ENCODE data around the gene SLC25A53. TPM values are rescaled to one million over a fixed set of nuclear protein-coding genes. Genes with fewer than 3 reads are reported as not detected.

The SLC25A53 gene
- total and polyA plus RNA-seq, 2 donors (not counting 1 experiment from before 2014, with no cell fraction given), result 10.3 to 20.7 TPM

- Histone ChIP-seq H3K4me2 (replicated peaks; ENCODE audit: low read depth, low read length, poor library complexity, severe bottlenecking) (peak overlapping the region; percentile 48), H3K27me3 (replicated peaks in 1 of 4; ENCODE audit: control extremely low read depth in 1 of 4, control insufficient read depth in 3 of 4, insufficient read depth in 4 of 4, low read length in 3 of 4) (no peaks in the 10 kb centered on the region), H2AFZ (ENCODE audit: insufficient read depth, low read depth, low read length, poor library complexity, severe bottlenecking) (no peak overlapping the region), H3K27ac (ENCODE audit: low read length in 2 of 2) (no peak overlapping the region), H3K9me3 (ENCODE audit: control extremely low read depth in 1 of 3, control insufficient read depth in 2 of 3, insufficient read depth in 1 of 3, low read length in 2 of 3) (no peaks in the 10 kb centered on the region), H3K4me3 (ENCODE audit: control extremely low read depth in 1 of 5, extremely low read depth in 1 of 5, insufficient read depth in 1 of 5, low read depth in 2 of 5, low read length in 4 of 5) (no peak overlapping the region), H3K4me1 (ENCODE audit: control insufficient read depth in 2 of 2, insufficient read depth in 2 of 2, low read length in 2 of 2) (peaks cover 7 to 14% of the 10 kb centered on the region in 2 donors), H3K36me3 (replicated peaks in 1 of 2; ENCODE audit: control extremely low read depth in 1 of 2, control insufficient read depth in 1 of 2, extremely low read depth in 1 of 2, insufficient read depth in 2 of 2, low read length in 1 of 2) (peaks cover 0 to 2% of the 10 kb centered on the region in 2 experiments), H4K20me1 (ENCODE audit: control insufficient read depth, insufficient read depth, low read length, poor library complexity, severe bottlenecking) (no peaks in the 10 kb centered on the region), H3K79me2 (ENCODE audit: control insufficient read depth, insufficient read depth, low read length) (peaks cover 23% of the 10 kb centered on the region), H3K9ac (ENCODE audit: low read length) (no peak overlapping the region)
- DNase-seq, result peak; percentile 77
- intact Hi-C loops (cut with micrococcal nuclease), result loop anchor here (1.0 to 2.0 kb wide), 4 partner anchors 20 to 291 kb away; partner anchors contain the start of gene SLC25A53
- TF ChIP-seq EZH2 (IDR thresholded peaks at IDR 0.05; ENCODE audit: borderline replicate concordance, insufficient read depth, low read depth, low read length, poor library complexity, severe bottlenecking) (no peak), CTCF (IDR thresholded peaks at IDR 0.05) (peak; percentile 77)
- ChIA-PET POLR2A (interaction anchor here (1.1 kb wide), 1 partner anchor 23 kb away, joined by 3 read pairs; no protein-coding TSS in a partner anchor), CTCF (interaction anchor here (0.7 to 3.5 kb wide), 17 partner anchors 11 to 291 kb away, joined by 3 to 33 read pairs (median 5); partner anchors contain the start of genes SLC25A53 and ZCCHC18)
- 19% methylated on average over 4 of the region's 10 CpGs for WGBS (ENCODE audit: insufficient coverage)
- Mint-ChIP-seq H3K4me1 (peaks cover 23% of the 10 kb centered on the region), H3K4me3 (no peak overlapping the region), H3K27ac (no peak overlapping the region), H3K9me3 (ENCODE audit: insufficient read depth) (no peaks in the 10 kb centered on the region), H3K27me3 (no peaks in the 10 kb centered on the region)
- ATAC-seq (ENCODE audit: low read depth), result peak; percentile 62
Observed at GRCh38 chrX:104136241-104137019, 20.4 kb downstream of the SLC25A53 start.

GRCh38 chrX:104135677-104136076 lies 21.1 kb downstream of the SLC25A53 start:
- H3K27ac Mint-ChIP-seq, result no peak overlapping the region
- ChIA-PET CTCF (interaction anchor here (0.7 to 3.5 kb wide), 14 partner anchors 10 to 291 kb away, joined by 3 to 33 read pairs (median 8); partner anchors contain the start of genes SLC25A53 and ZCCHC18), POLR2A (no interaction called here)
- Histone ChIP-seq H3K9me3 (ENCODE audit: control extremely low read depth in 1 of 3, control insufficient read depth in 2 of 3, insufficient read depth in 1 of 3, low read length in 2 of 3) (no peaks in the 10 kb centered on the region), H2AFZ (ENCODE audit: insufficient read depth, low read depth, low read length, poor library complexity, severe bottlenecking) (no peak overlapping the region), H3K36me3 (replicated peaks in 1 of 2; ENCODE audit: control extremely low read depth in 1 of 2, control insufficient read depth in 1 of 2, extremely low read depth in 1 of 2, insufficient read depth in 2 of 2, low read length in 1 of 2) (peaks cover 0 to 7% of the 10 kb centered on the region in 2 experiments), H3K9ac (ENCODE audit: low read length) (no peak overlapping the region), H3K79me2 (ENCODE audit: control insufficient read depth, insufficient read depth, low read length) (peaks cover 18% of the 10 kb centered on the region), H3K27me3 (replicated peaks in 1 of 4; ENCODE audit: control extremely low read depth in 1 of 4, control insufficient read depth in 3 of 4, insufficient read depth in 4 of 4, low read length in 3 of 4) (no peaks in the 10 kb centered on the region), H3K4me3 (ENCODE audit: control extremely low read depth in 1 of 5, extremely low read depth in 1 of 5, insufficient read depth in 1 of 5, low read depth in 2 of 5, low read length in 4 of 5) (no peak overlapping the region), H3K4me2 (replicated peaks; ENCODE audit: low read depth, low read length, poor library complexity, severe bottlenecking) (no peak overlapping the region), H3K27ac (ENCODE audit: low read length in 2 of 2) (no peak overlapping the region), H4K20me1 (ENCODE audit: control insufficient read depth, insufficient read depth, low read length, poor library complexity, severe bottlenecking) (no peaks in the 10 kb centered on the region), H3K4me1 (ENCODE audit: control insufficient read depth in 2 of 2, insufficient read depth in 2 of 2, low read length in 2 of 2) (peaks cover 7 to 14% of the 10 kb centered on the region in 2 donors)
- H3K4me3 Mint-ChIP-seq, result no peak overlapping the region
- no peak for TF ChIP-seq EZH2 (IDR thresholded peaks at IDR 0.05; ENCODE audit: borderline replicate concordance, insufficient read depth, low read depth, low read length, poor library complexity, severe bottlenecking)
- no peak for TF ChIP-seq CTCF (IDR thresholded peaks at IDR 0.05)
- ATAC-seq (ENCODE audit: low read depth) (no peak), DNase-seq (no peak)
- H3K4me1 Mint-ChIP-seq, result peaks cover 23% of the 10 kb centered on the region
- intact Hi-C loops (cut with micrococcal nuclease), result loop anchor here (1.0 to 2.0 kb wide), 4 partner anchors 21 to 290 kb away; partner anchors contain the start of gene SLC25A53
- no peaks in the 10 kb centered on the region for H3K9me3 Mint-ChIP-seq (ENCODE audit: insufficient read depth)
- H3K27me3 Mint-ChIP-seq, result no peaks in the 10 kb centered on the region
- no CpG with 5 or more reads among the region's 1 CpG for WGBS (ENCODE audit: insufficient coverage)
